Measurements from ENCODE around the gene KCTD10.

KCTD10 gene

DNA sequence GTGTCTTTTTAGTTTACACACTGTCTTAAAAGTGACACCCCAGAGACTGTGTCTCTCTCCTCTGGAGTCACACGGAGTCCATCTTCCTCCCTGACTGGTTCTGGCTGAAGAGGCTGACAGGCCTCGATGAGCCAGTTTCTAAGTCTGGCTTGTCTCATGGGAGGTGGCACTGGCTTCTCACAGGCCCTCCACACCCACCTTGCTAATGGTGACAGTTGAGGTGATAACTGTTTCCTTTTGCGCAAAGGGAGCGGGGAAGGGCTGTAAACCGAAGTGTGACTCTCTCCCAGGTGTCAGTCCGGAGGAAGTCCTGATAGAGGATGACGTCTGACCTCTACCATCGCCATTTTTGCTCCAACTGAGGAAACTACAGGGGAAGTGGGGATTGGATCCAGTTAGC lies 30.2 kb downstream of the KCTD10 start:
- Histone ChIP-seq H3K79me2 (ENCODE audit: insufficient read depth, low read length) (no peaks in the 10 kb centered on the region), H3K9me3 (ENCODE audit: insufficient read depth, low read length, severe bottlenecking) (no peaks in the 10 kb centered on the region), H3K36me3 (ENCODE audit: insufficient read depth, low read length) (peaks cover 52% of the 10 kb centered on the region), H3K27ac (ENCODE audit: low read length) (no peak overlapping the region), H3K27me3 (ENCODE audit: insufficient read depth, low read length, poor library complexity) (no peaks in the 10 kb centered on the region), H3K4me2 (ENCODE audit: insufficient read depth, low read length) (no peak overlapping the region), H3K4me3 (ENCODE audit: low read depth in 1 of 2, low read length in 2 of 2) (no peak overlapping the region), H3K4me1 (ENCODE audit: insufficient read depth, low read length) (no peaks in the 10 kb centered on the region), H3K9ac (ENCODE audit: low read depth, low read length) (no peak overlapping the region), H2AFZ (ENCODE audit: low read depth, low read length) (no peak overlapping the region), H4K20me1 (ENCODE audit: insufficient read depth, low read length) (peaks cover 12% of the 10 kb centered on the region)
- no peak for TF ChIP-seq EZH2 (IDR thresholded peaks at IDR 0.05; ENCODE audit: borderline replicate concordance, low read depth, low read length, severe bottlenecking)
- TF ChIP-seq, protein P1, sequence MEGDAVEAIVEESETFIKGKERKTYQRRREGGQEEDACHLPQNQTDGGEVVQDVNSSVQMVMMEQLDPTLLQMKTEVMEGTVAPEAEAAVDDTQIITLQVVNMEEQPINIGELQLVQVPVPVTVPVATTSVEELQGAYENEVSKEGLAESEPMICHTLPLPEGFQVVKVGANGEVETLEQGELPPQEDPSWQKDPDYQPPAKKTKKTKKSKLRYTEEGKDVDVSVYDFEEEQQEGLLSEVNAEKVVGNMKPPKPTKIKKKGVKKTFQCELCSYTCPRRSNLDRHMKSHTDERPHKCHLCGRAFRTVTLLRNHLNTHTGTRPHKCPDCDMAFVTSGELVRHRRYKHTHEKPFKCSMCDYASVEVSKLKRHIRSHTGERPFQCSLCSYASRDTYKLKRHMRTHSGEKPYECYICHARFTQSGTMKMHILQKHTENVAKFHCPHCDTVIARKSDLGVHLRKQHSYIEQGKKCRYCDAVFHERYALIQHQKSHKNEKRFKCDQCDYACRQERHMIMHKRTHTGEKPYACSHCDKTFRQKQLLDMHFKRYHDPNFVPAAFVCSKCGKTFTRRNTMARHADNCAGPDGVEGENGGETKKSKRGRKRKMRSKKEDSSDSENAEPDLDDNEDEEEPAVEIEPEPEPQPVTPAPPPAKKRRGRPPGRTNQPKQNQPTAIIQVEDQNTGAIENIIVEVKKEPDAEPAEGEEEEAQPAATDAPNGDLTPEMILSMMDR (IDR thresholded peaks at IDR 0.05; ENCODE audit: borderline replicate concordance, extremely low read depth, low read length, poor library complexity, severe bottlenecking), result no peak
- ATAC-seq (ENCODE audit: insufficient read depth, low read depth), result no peak
- DNase-seq, result no peak

DNA sequence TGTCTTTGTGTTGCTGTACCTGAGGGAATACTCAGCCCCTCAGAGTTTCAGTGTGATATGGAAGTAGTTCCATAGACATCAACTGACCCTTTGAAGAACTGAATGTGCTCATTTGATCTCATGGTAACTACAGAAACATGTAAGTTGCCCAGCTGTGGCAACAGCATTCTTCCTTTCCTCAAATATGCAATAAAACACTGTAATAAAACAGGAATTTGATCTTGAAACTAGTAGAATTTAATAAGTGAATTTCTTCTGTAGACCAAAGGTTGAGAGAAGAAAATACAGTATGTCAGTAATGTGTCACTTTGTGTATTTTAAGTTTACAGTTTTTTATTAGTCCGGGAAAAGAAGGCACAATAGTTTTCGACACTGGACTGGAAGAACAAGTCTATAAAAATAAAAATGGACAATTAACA lies 31.9 kb downstream of the KCTD10 start:
- ATAC-seq (ENCODE audit: insufficient read depth, low read depth) (no peak), DNase-seq (no peak)
- no peak overlapping the region for H3K4me2 ChIP-seq (ENCODE audit: insufficient read depth, low read length)
- H3K36me3 ChIP-seq (ENCODE audit: insufficient read depth, low read length), result peaks cover 36% of the 10 kb centered on the region
- H3K79me2 ChIP-seq (ENCODE audit: insufficient read depth, low read length), result no peaks in the 10 kb centered on the region
- H3K4me3 ChIP-seq (ENCODE audit: low read depth in 1 of 2, low read length in 2 of 2), result no peak overlapping the region
- no peaks in the 10 kb centered on the region for H3K4me1 ChIP-seq (ENCODE audit: insufficient read depth, low read length)
- TF ChIP-seq, protein P1 (IDR thresholded peaks at IDR 0.05; ENCODE audit: borderline replicate concordance, extremely low read depth, low read length, poor library complexity, severe bottlenecking), result no peak
- no peak for TF ChIP-seq EZH2 (IDR thresholded peaks at IDR 0.05; ENCODE audit: borderline replicate concordance, low read depth, low read length, severe bottlenecking)
- H4K20me1 ChIP-seq (ENCODE audit: insufficient read depth, low read length), result peaks cover 8% of the 10 kb centered on the region; the same call in 1 of the 2 replicates
- no peaks in the 10 kb centered on the region for H3K9me3 ChIP-seq (ENCODE audit: insufficient read depth, low read length, severe bottlenecking)
- H3K27ac ChIP-seq (ENCODE audit: low read length), result no peak overlapping the region
- H2AFZ ChIP-seq (ENCODE audit: low read depth, low read length), result no peak overlapping the region
- H3K9ac ChIP-seq (ENCODE audit: low read depth, low read length), result no peak overlapping the region
- no peaks in the 10 kb centered on the region for H3K27me3 ChIP-seq (ENCODE audit: insufficient read depth, low read length, poor library complexity)

- ATAC-seq (ENCODE audit: insufficient read depth, low read depth) (no peak), DNase-seq (no peak)
- no peak overlapping the region for H2AFZ ChIP-seq (ENCODE audit: low read depth, low read length)
- H3K27me3 ChIP-seq (ENCODE audit: insufficient read depth, low read length, poor library complexity), result no peaks in the 10 kb centered on the region
- peaks cover 8% of the 10 kb centered on the region; the same call in 1 of the 2 replicates for H4K20me1 ChIP-seq (ENCODE audit: insufficient read depth, low read length)
- H3K4me1 ChIP-seq (ENCODE audit: insufficient read depth, low read length), result no peaks in the 10 kb centered on the region
- no peak overlapping the region for H3K27ac ChIP-seq (ENCODE audit: low read length)
- H3K9ac ChIP-seq (ENCODE audit: low read depth, low read length), result no peak overlapping the region
- H3K79me2 ChIP-seq (ENCODE audit: insufficient read depth, low read length), result no peaks in the 10 kb centered on the region
- peaks cover 32% of the 10 kb centered on the region for H3K36me3 ChIP-seq (ENCODE audit: insufficient read depth, low read length)
- H3K4me2 ChIP-seq (ENCODE audit: insufficient read depth, low read length), result no peak overlapping the region
- H3K9me3 ChIP-seq (ENCODE audit: insufficient read depth, low read length, severe bottlenecking), result no peaks in the 10 kb centered on the region
- no peak for TF ChIP-seq EZH2 (IDR thresholded peaks at IDR 0.05; ENCODE audit: borderline replicate concordance, low read depth, low read length, severe bottlenecking)
- TF ChIP-seq, protein P1 (IDR thresholded peaks at IDR 0.05; ENCODE audit: borderline replicate concordance, extremely low read depth, low read length, poor library complexity, severe bottlenecking), result no peak
- no peak overlapping the region for H3K4me3 ChIP-seq (ENCODE audit: low read depth in 1 of 2, low read length in 2 of 2)
Observed at GRCh38 chr12:109444259-109444658, 32.8 kb downstream of the KCTD10 start.

GRCh38 chr12:109443794-109444193 lies 33.3 kb downstream of the KCTD10 start:
- Histone ChIP-seq H3K27ac (ENCODE audit: low read length) (no peak overlapping the region), H3K9ac (ENCODE audit: low read depth, low read length) (no peak overlapping the region), H3K4me3 (ENCODE audit: low read depth in 1 of 2, low read length in 2 of 2) (no peak overlapping the region), H3K4me2 (ENCODE audit: insufficient read depth, low read length) (no peak overlapping the region), H2AFZ (ENCODE audit: low read depth, low read length) (no peak overlapping the region), H3K4me1 (ENCODE audit: insufficient read depth, low read length) (no peaks in the 10 kb centered on the region), H3K79me2 (ENCODE audit: insufficient read depth, low read length) (no peaks in the 10 kb centered on the region), H3K9me3 (ENCODE audit: insufficient read depth, low read length, severe bottlenecking) (no peaks in the 10 kb centered on the region), H3K27me3 (ENCODE audit: insufficient read depth, low read length, poor library complexity) (no peaks in the 10 kb centered on the region), H4K20me1 (ENCODE audit: insufficient read depth, low read length) (peaks cover 5% of the 10 kb centered on the region; the same call in 1 of the 2 replicates), H3K36me3 (ENCODE audit: insufficient read depth, low read length) (peaks cover 28% of the 10 kb centered on the region)
- DNase-seq (no peak), ATAC-seq (ENCODE audit: insufficient read depth, low read depth) (no peak)
- TF ChIP-seq EZH2 (IDR thresholded peaks at IDR 0.05; ENCODE audit: borderline replicate concordance, low read depth, low read length, severe bottlenecking), result no peak
- TF ChIP-seq, protein P1 (IDR thresholded peaks at IDR 0.05; ENCODE audit: borderline replicate concordance, extremely low read depth, low read length, poor library complexity, severe bottlenecking), result no peak

Measured in DND-41 (cell line).